ENCODE results near the gene SLAMF9. TPM values are rescaled to one million over a fixed set of nuclear protein-coding genes. Genes with fewer than 3 reads are reported as not detected.

Gene SLAMF9
- total RNA-seq, 1 donor from 2014 or later: not detected

GRCh38 chr1:159945483-159946241, 8.4 kb downstream of the SLAMF9 start, which contains the start of gene IGSF9:
IGSF9 (minus strand) TSS chr1:159945613; CDS start chr1:159943454, 2,159 bp downstream.
- peak; percentile 56 for DNase-seq

- DNase-seq: no peak
Measured at GRCh38 chr1:159944623-159945455, 9.2 kb downstream of the SLAMF9 start.

- DNase-seq: no peak
Measured at GRCh38 chr1:159943908-159944622, 10.0 kb downstream of the SLAMF9 start.

GRCh38 chr1:159943278-159943640, 10.8 kb downstream of the SLAMF9 start:
- no peak for DNase-seq

GRCh38 chr1:159942632-159943277, 11.3 kb downstream of the SLAMF9 start:
- no peak for DNase-seq

- no peak for DNase-seq
Measured at GRCh38 chr1:159941591-159942560, 12.2 kb downstream of the SLAMF9 start.

- no peak for DNase-seq
Measured at GRCh38 chr1:159941141-159941540, 12.9 kb downstream of the SLAMF9 start.

- no peak for DNase-seq
Measured at GRCh38 chr1:159940006-159940620, 13.9 kb downstream of the SLAMF9 start.

GRCh38 chr1:159939678-159940002, 14.4 kb downstream of the SLAMF9 start:
- no peak for DNase-seq

GRCh38 chr1:159938905-159939677, 14.9 kb downstream of the SLAMF9 start:
- no peak for DNase-seq

- no peak for DNase-seq
Measured at GRCh38 chr1:159938211-159938852, 15.7 kb downstream of the SLAMF9 start.

- no peak for DNase-seq
Measured at GRCh38 chr1:159937054-159937750, 16.8 kb downstream of the SLAMF9 start.

- DNase-seq: no peak
Measured at GRCh38 chr1:159936273-159936904, 17.6 kb downstream of the SLAMF9 start.

GRCh38 chr1:159935719-159936272, 18.2 kb downstream of the SLAMF9 start:
- DNase-seq: no peak

- DNase-seq: no peak
Measured at GRCh38 chr1:159935305-159935704, 18.7 kb downstream of the SLAMF9 start.

GRCh38 chr1:159934136-159935039, 19.6 kb downstream of the SLAMF9 start:
- DNase-seq: no peak

GRCh38 chr1:159933347-159933746, 20.7 kb downstream of the SLAMF9 start:
- no peak for DNase-seq

All from occipital lobe (tissue), 2 donors.